Activated CD4-positive, alpha-beta memory T cell treated with anti-CD3 and anti-CD28 coated beads, Interleukin-2, amount 10 ng/mL, durations not matched to agents 7 days and 5 days (primary cell): ENCODE data around the gene FCRLA. TPM values are rescaled to one million over a fixed set of nuclear protein-coding genes. Genes with fewer than 3 reads are reported as not detected.
"Not testable (repeated sequence)": the region's sequence is repeated elsewhere in the genome, so short reads cannot be mapped to it uniquely, and the experiment has no call there.

Source experiments
- CTCF ChIA-PET: fragments of 350-600 bp; sonication (Branson Sonifier 250); formaldehyde crosslinking; loops from one replicate; lab custom pipeline; 2021; ENCODE audit warnings: antibody characterized with exemption, inconsistent platforms; lab: Charles Lee
- POLR2A ChIA-PET: fragments of 350-600 bp; sonication (Branson Sonifier 250); formaldehyde crosslinking; loops from one replicate; lab custom pipeline; 2021; ENCODE audit warnings: antibody characterized with exemption; lab: Charles Lee
- DNase-seq: peaks from one replicate; pipeline ENCODE4 v3.0.0-alpha.2; 2020
- H3K27ac Mint-ChIP-seq: one replicate; pipeline ENCODE4 v1.8.0; 2021; ENCODE audit warnings: mild to moderate bottlenecking, mixed read lengths
- H3K27me3 Mint-ChIP-seq: one replicate; pipeline ENCODE4 v1.8.0; 2021; ENCODE audit warnings: mixed read lengths
- H3K36me3 Mint-ChIP-seq: one replicate; pipeline ENCODE4 v1.8.0; 2021; ENCODE audit warnings: low read depth, mixed read lengths
- H3K4me1 Mint-ChIP-seq: one replicate; pipeline ENCODE4 v1.8.0; 2021; ENCODE audit warnings: mixed read lengths
- H3K4me3 Mint-ChIP-seq: one replicate; pipeline ENCODE4 v1.8.0; 2021; ENCODE audit warnings: mild to moderate bottlenecking, mixed read lengths
- H3K9me3 Mint-ChIP-seq: one replicate; pipeline ENCODE4 v1.8.0; 2021; ENCODE audit warnings: mixed read lengths
- total RNA-seq, 2 experiments: library from RNA; stranded (reverse); gene quantifications; one replicate each; pipeline ENCODE4 v1.2.3, GENCODE V29; 2021

FCRLA gene
- total RNA-seq, 2 experiments from 2014 or later = not detected

- H3K4me3 Mint-ChIP-seq = no peak overlapping the region
- ChIA-PET CTCF (no interaction called here), POLR2A (no interaction called here)
- peaks cover 24% of the 10 kb centered on the region for H3K4me1 Mint-ChIP-seq
- no peaks in the 10 kb centered on the region for H3K36me3 Mint-ChIP-seq
- no peak for DNase-seq
- no peak overlapping the region for H3K27ac Mint-ChIP-seq
- H3K27me3 Mint-ChIP-seq = peaks cover 36% of the 10 kb centered on the region
- no peaks in the 10 kb centered on the region for H3K9me3 Mint-ChIP-seq
Observed at GRCh38 chr1:161719325-161719611, 12.2 kb downstream of the FCRLA start.

GRCh38 chr1:161720422-161720821 is 13.4 kb downstream of the FCRLA start:
- CTCF ChIA-PET = no interaction called here
- H3K27ac Mint-ChIP-seq = no peak overlapping the region
- H3K27me3 Mint-ChIP-seq = peaks cover 44% of the 10 kb centered on the region
- no peak overlapping the region for H3K4me3 Mint-ChIP-seq
- POLR2A ChIA-PET = no interaction called here
- no peak for DNase-seq
- H3K36me3 Mint-ChIP-seq = no peaks in the 10 kb centered on the region
- H3K9me3 Mint-ChIP-seq = no peaks in the 10 kb centered on the region
- H3K4me1 Mint-ChIP-seq = peaks cover 28% of the 10 kb centered on the region

GRCh38 chr1:161720956-161721737 is 14.1 kb downstream of the FCRLA start, which contains the start of gene FCRLB:
TSS of gene FCRLB (plus strand) at chr1:161721544. CDS start at chr1:161722673, 1,129 bp downstream.
- Mint-ChIP-seq H3K36me3 (no peaks in the 10 kb centered on the region), H3K4me3 (no peak within 1 kb of the TSS), H3K9me3 (no peaks in the 10 kb centered on the region), H3K27me3 (peaks cover 45% of the 10 kb centered on the region), H3K4me1 (peaks cover 35% of the 10 kb centered on the region), H3K27ac (no peak within 1 kb of the TSS)
- POLR2A ChIA-PET = no interaction called here
- CTCF ChIA-PET = interaction anchor here (0.5 kb wide), 1 partner anchor 173 kb away, joined by 3 read pairs; no protein-coding TSS in a partner anchor
- no peak for DNase-seq

DNA sequence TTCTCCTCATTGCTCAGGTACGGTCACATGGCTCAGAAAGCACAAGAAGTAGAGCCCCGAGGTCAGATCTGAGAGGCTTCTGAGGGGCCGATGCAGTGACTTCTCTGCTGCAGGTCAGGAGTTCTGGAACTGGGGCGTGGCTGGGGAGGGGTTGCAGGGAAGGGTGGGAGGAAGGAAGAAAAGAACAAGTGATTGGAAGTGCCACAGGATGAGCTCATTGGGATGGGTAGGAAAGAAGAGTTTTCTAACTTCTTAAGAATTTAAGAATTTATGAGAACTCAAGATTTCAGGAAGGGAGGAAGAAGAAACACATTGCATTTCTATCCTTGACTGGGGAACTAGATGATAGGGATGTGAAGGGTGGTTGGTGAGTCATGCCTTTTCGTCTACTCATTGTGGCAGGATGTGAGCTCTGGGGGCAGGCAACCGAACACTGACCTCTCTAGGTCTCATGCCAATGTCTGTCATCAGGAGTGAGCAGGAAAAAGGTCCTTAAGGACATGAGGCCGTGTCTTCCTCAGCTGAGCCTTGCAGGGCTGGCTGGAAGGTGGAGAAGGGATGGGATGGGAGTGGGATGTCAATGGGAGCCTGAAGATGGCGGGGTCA is 14.8 kb downstream of the FCRLA start:
- peak; percentile 24 for DNase-seq
- POLR2A ChIA-PET = interaction anchor here (1.2 kb wide), 1 partner anchor 17 kb away, joined by 3 read pairs; no protein-coding TSS in a partner anchor
- no peak overlapping the region for H3K4me3 Mint-ChIP-seq
- no peak overlapping the region for H3K27ac Mint-ChIP-seq
- CTCF ChIA-PET = interaction anchor here (0.5 kb wide), 1 partner anchor 172 kb away, joined by 3 read pairs; no protein-coding TSS in a partner anchor
- no peaks in the 10 kb centered on the region for H3K36me3 Mint-ChIP-seq
- no peaks in the 10 kb centered on the region for H3K9me3 Mint-ChIP-seq
- H3K27me3 Mint-ChIP-seq = peaks cover 45% of the 10 kb centered on the region
- H3K4me1 Mint-ChIP-seq = peaks cover 40% of the 10 kb centered on the region

DNA sequence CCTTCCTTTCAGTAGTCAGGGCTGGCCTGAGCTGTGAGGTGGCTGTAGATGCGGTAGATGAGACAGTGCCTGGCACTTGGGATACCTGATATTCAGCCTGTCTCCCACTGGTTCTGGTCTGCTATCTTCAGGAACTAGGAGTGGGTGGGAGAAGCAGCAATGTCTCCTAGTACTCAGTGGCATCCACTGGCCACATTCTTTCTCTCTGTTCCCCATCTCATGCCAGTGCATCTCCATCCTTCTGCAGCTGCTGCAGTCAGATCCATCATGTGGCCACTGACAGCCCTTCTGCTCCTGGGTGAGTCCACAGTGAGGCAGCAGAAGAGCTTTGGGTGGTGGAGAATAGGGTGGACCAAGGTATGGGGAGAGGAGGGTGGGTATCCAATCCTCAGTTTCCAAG is 15.4 kb downstream of the FCRLA start:
- CTCF ChIA-PET = no interaction called here
- Mint-ChIP-seq H3K27me3 (peaks cover 40% of the 10 kb centered on the region), H3K27ac (no peak overlapping the region), H3K36me3 (no peaks in the 10 kb centered on the region), H3K9me3 (no peaks in the 10 kb centered on the region), H3K4me1 (peaks cover 41% of the 10 kb centered on the region), H3K4me3 (no peak overlapping the region)
- DNase-seq = no peak
- POLR2A ChIA-PET = interaction anchor here (1.2 kb wide), 1 partner anchor 17 kb away, joined by 3 read pairs; no protein-coding TSS in a partner anchor

- Mint-ChIP-seq H3K27me3 (peaks cover 45% of the 10 kb centered on the region), H3K36me3 (peaks cover 3% of the 10 kb centered on the region), H3K9me3 (no peaks in the 10 kb centered on the region), H3K4me1 (peaks cover 47% of the 10 kb centered on the region), H3K4me3 (no peak overlapping the region), H3K27ac (no peak overlapping the region)
- CTCF ChIA-PET = interaction anchor here (1.0 kb wide), 1 partner anchor 15 kb away, joined by 3 read pairs; no protein-coding TSS in a partner anchor
- POLR2A ChIA-PET = no interaction called here
- DNase-seq = no peak
Observed at GRCh38 chr1:161723459-161724141, 16.6 kb downstream of the FCRLA start.

GRCh38 chr1:161725258-161725907 is 18.4 kb downstream of the FCRLA start:
- CTCF ChIA-PET = interaction anchor here (0.8 to 2.4 kb wide), 10 partner anchors 10 to 243 kb away, joined by 3 to 17 read pairs (median 6); no protein-coding TSS in a partner anchor
- POLR2A ChIA-PET = interaction anchor here (0.6 to 3.8 kb wide), 5 partner anchors 11 to 411 kb away, joined by 3 to 23 read pairs (median 7); partner anchors contain the start of genes DUSP12 and SDHC
- DNase-seq, H3K9me3 Mint-ChIP-seq, H3K36me3 Mint-ChIP-seq: not testable (repeated sequence)
- Mint-ChIP-seq H3K4me3 (peak overlapping the region; percentile 78), H3K27ac (peak overlapping the region; percentile 56), H3K27me3 (peaks cover 54% of the 10 kb centered on the region), H3K4me1 (peaks cover 56% of the 10 kb centered on the region)

- H3K4me3 Mint-ChIP-seq = peak overlapping the region; percentile 78
- H3K4me1 Mint-ChIP-seq = peaks cover 60% of the 10 kb centered on the region
- POLR2A ChIA-PET = interaction anchor here (0.6 to 3.8 kb wide), 6 partner anchors 11 to 412 kb away, joined by 3 to 23 read pairs (median 6); partner anchors contain the start of genes DUSP12 and SDHC
- CTCF ChIA-PET = interaction anchor here (0.8 to 2.4 kb wide), 11 partner anchors 10 to 243 kb away, joined by 3 to 17 read pairs (median 6); partner anchors contain the start of gene DUSP12
- peak overlapping the region; percentile 56 for H3K27ac Mint-ChIP-seq
- H3K36me3 Mint-ChIP-seq = peaks cover 3% of the 10 kb centered on the region
- peaks cover 59% of the 10 kb centered on the region for H3K27me3 Mint-ChIP-seq
- DNase-seq = peak; percentile 39
- H3K9me3 Mint-ChIP-seq = no peaks in the 10 kb centered on the region
Observed at GRCh38 chr1:161725908-161726472, 19.0 kb downstream of the FCRLA start.

- peaks cover 66% of the 10 kb centered on the region for H3K27me3 Mint-ChIP-seq
- peak; percentile 74 for DNase-seq
- peaks cover 3% of the 10 kb centered on the region for H3K36me3 Mint-ChIP-seq
- H3K9me3 Mint-ChIP-seq = no peaks in the 10 kb centered on the region
- CTCF ChIA-PET = interaction anchor here (0.8 to 2.4 kb wide), 12 partner anchors 9 to 244 kb away, joined by 3 to 17 read pairs (median 6); partner anchors contain the start of gene DUSP12
- POLR2A ChIA-PET = interaction anchor here (0.6 to 3.8 kb wide), 8 partner anchors 10 to 413 kb away, joined by 3 to 23 read pairs (median 4); partner anchors contain the start of genes DUSP12 and SDHC
- H3K4me1 Mint-ChIP-seq = peaks cover 60% of the 10 kb centered on the region
- peak overlapping the region; percentile 78 for H3K4me3 Mint-ChIP-seq
- H3K27ac Mint-ChIP-seq = peak overlapping the region; percentile 56
Observed at GRCh38 chr1:161726473-161727255, 19.6 kb downstream of the FCRLA start.

DNA sequence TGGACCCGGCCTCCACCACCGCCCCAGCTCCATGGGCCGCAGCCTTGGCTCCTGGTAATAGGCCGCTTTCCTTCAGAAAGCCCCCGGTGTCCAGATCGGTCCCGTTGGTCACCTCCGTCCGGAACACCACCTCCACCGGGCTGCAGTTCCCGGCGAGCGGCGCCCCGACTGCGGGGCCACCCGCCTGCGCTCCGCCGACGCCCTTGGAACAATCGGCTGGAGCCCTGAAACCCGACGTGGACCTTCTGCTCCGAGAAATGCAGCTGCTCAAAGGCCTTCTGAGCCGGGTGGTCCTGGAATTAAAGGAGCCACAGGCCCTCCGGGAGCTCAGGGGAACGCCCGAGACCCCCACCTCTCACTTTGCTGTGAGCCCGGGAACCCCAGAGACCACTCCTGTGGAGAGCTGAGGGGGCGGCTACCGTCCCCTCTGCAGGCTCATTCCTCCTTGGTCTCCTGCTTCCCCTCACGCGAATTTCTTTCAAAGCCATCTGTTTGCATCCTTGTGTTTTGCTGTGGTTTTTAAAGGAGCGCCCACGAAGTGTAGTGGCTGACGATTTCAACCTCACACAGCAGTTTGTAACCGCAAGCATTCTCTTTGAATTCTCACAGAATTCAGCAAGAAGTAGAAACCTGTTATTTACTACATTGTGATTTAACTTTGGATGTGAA is 20.4 kb downstream of the FCRLA start:
- CTCF ChIA-PET = interaction anchor here (0.9 to 2.4 kb wide), 9 partner anchors 8 to 245 kb away, joined by 3 to 17 read pairs (median 6); partner anchors contain the start of gene DUSP12
- H3K9me3 Mint-ChIP-seq = no peaks in the 10 kb centered on the region
- H3K27ac Mint-ChIP-seq = peak overlapping the region; percentile 81
- peak overlapping the region; percentile 78 for H3K4me3 Mint-ChIP-seq
- H3K36me3 Mint-ChIP-seq = peaks cover 3% of the 10 kb centered on the region
- POLR2A ChIA-PET = interaction anchor here (1.1 to 3.8 kb wide), 6 partner anchors 9 to 197 kb away, joined by 3 to 23 read pairs (median 6); partner anchors contain the start of gene DUSP12
- peaks cover 52% of the 10 kb centered on the region for H3K4me1 Mint-ChIP-seq
- H3K27me3 Mint-ChIP-seq = peaks cover 64% of the 10 kb centered on the region
- peak; percentile 52 for DNase-seq
